Fibroblast of lung (primary cell): ENCODE measurements around the gene INS.
A peak's percentile ranks its signal among the peaks of the same experiment; 100 is the strongest.

Source experiments
- EZH2 ChIP-seq: IDR thresholded peaks from 2 replicates; pipeline ENCODE4 v1.5.1; 2012; ENCODE audit warnings: low read length, control low read depth, mild to moderate bottlenecking; ENCODE audit errors: missing control alignments
- TF ChIP-seq, protein P1 (sequence below), 2 donors: IDR thresholded peaks in 1 of 2; conservative IDR thresholded peaks in 1 of 2; 1 replicate in 1 of 2; 2 replicates in 1 of 2; pipeline ENCODE4 v1.5.1; 2011 to 2012; ENCODE audit warnings: low read length in 2 of 2, control low read depth in 1 of 2, inconsistent platforms in 1 of 2, low read depth in 1 of 2, mild to moderate bottlenecking in 1 of 2

DNA sequence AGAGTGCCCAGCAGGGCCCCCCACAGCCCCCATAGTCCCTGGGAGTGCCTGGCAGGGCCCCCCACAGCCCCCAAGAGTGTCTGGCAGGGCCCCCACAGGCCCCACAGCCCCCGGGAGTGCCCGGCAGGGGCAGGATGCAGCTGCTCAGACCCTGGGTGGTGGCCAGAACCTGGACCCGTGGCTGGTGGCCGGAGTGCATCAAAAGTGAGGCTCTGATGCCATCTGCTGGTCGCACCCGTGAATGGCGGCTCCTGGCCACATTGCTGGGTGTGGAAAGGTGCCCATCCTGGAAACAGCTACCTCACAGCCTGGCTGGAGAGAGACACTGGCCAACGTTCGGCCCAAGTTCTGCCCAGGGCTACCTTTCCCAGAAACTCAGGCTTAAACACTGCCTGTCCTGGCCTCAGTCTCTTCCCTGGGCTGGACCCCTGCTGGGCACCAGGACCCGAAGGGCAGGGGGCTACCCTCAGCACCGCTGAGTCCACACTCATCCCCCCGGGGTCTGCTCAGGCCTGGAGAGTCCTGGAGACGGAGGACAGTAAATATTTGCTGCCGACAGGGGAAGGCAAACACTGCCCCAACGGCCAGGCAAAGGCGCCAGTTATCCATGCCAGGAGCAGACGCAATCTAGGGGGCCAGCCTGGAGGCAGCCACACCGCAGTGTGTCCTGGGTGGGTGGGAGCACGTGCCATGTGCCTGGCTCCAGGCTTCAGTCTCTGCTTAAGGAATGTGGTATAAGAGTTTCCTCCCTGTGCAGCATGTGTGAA lies 4.4 kb downstream of the INS start:
- TF ChIP-seq, protein P1, sequence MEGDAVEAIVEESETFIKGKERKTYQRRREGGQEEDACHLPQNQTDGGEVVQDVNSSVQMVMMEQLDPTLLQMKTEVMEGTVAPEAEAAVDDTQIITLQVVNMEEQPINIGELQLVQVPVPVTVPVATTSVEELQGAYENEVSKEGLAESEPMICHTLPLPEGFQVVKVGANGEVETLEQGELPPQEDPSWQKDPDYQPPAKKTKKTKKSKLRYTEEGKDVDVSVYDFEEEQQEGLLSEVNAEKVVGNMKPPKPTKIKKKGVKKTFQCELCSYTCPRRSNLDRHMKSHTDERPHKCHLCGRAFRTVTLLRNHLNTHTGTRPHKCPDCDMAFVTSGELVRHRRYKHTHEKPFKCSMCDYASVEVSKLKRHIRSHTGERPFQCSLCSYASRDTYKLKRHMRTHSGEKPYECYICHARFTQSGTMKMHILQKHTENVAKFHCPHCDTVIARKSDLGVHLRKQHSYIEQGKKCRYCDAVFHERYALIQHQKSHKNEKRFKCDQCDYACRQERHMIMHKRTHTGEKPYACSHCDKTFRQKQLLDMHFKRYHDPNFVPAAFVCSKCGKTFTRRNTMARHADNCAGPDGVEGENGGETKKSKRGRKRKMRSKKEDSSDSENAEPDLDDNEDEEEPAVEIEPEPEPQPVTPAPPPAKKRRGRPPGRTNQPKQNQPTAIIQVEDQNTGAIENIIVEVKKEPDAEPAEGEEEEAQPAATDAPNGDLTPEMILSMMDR (conservative IDR thresholded peaks at IDR 0.05 in 1 of 2, IDR thresholded peaks at IDR 0.05 in 1 of 2; ENCODE audit: low read depth in 1 of 2, low read length in 2 of 2), result peak; percentile 60 to 86
- no peak for TF ChIP-seq EZH2
